ENCODE measurements around the gene PSRC1.

DNA sequence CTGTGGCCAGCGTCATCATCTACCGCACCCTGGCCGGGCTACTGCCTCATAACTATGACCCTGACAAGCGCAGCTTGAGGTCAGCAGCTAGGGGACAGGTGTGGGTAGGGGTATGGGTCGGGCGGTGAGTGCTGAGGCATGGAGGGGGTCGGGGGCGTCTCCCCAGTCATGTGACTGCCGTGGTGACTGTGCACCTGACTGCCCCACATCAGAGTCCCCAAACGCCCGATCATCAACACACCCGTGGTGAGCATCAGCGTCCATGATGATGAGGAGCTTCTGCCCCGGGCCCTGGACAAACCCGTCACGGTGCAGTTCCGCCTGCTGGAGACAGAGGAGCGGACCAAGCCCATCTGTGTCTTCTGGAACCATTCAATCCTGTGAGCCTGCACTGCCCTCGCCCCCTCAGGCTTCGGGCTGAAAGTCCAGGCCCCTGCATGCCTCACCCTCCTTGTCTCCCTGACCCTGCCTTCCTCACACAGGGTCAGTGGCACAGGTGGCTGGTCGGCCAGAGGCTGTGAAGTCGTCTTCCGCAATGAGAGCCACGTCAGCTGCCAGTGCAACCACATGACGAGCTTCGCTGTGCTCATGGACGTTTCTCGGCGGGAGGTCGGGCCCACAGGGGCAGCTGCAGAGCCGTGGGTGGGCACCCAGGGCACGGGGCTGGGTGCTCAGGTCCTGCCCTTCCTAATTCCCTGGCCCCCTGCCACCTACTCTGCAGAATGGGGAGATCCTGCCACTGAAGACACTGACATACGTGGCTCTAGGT, 13.5 kb downstream of the PSRC1 start:
- TF ChIP-seq, protein P1, sequence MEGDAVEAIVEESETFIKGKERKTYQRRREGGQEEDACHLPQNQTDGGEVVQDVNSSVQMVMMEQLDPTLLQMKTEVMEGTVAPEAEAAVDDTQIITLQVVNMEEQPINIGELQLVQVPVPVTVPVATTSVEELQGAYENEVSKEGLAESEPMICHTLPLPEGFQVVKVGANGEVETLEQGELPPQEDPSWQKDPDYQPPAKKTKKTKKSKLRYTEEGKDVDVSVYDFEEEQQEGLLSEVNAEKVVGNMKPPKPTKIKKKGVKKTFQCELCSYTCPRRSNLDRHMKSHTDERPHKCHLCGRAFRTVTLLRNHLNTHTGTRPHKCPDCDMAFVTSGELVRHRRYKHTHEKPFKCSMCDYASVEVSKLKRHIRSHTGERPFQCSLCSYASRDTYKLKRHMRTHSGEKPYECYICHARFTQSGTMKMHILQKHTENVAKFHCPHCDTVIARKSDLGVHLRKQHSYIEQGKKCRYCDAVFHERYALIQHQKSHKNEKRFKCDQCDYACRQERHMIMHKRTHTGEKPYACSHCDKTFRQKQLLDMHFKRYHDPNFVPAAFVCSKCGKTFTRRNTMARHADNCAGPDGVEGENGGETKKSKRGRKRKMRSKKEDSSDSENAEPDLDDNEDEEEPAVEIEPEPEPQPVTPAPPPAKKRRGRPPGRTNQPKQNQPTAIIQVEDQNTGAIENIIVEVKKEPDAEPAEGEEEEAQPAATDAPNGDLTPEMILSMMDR (IDR thresholded peaks at IDR 0.05) = no peak
- TF ChIP-seq ZFX (IDR thresholded peaks at IDR 0.05; ENCODE audit: borderline replicate concordance) = no peak

Measured in 22Rv1 (cell line).